Immature natural killer cell (primary cell): ENCODE results near the gene SENP6. TPM values are rescaled to one million over a fixed set of nuclear protein-coding genes. Genes with fewer than 3 reads are reported as not detected.
"Not testable (repeated sequence)": the region's sequence is repeated elsewhere in the genome, so short reads cannot be mapped to it uniquely, and the experiment has no call there.

Experiments
- DNase-seq, 3 donors: peaks; one replicate each; pipeline ENCODE4 v3.0.0; 2022; ENCODE audit warnings: mixed read lengths in 1 of 3
- H3K27ac Mint-ChIP-seq, 6 donors: one replicate each; pipeline ENCODE4 v1.8.0; 2020; ENCODE audit warnings: mixed read lengths in 6 of 6, mild to moderate bottlenecking in 5 of 6, inconsistent platforms in 4 of 6, moderate library complexity in 3 of 6
- H3K27me3 Mint-ChIP-seq, 3 donors: one replicate each; pipeline ENCODE4 v1.8.0; 2020 to 2021; ENCODE audit warnings: low read depth in 3 of 3, mild to moderate bottlenecking in 3 of 3, mixed read lengths in 3 of 3, moderate library complexity in 3 of 3, inconsistent platforms in 1 of 3
- H3K36me3 Mint-ChIP-seq, 3 donors: one replicate each; pipeline ENCODE4 v1.8.0; 2020; ENCODE audit warnings: mixed read lengths in 3 of 3, inconsistent platforms in 2 of 3, mild to moderate bottlenecking in 2 of 3
- H3K4me1 Mint-ChIP-seq, 2 donors: one replicate each; pipeline ENCODE4 v1.8.0; 2020; ENCODE audit warnings: inconsistent platforms in 2 of 2, mild to moderate bottlenecking in 2 of 2, mixed read lengths in 2 of 2, moderate library complexity in 1 of 2
- H3K4me3 Mint-ChIP-seq, 5 donors: one replicate each; pipeline ENCODE4 v1.8.0; 2020; ENCODE audit warnings: mild to moderate bottlenecking in 5 of 5, mixed read lengths in 5 of 5, inconsistent platforms in 3 of 5, moderate library complexity in 3 of 5
- H3K9me3 Mint-ChIP-seq, 6 donors: one replicate each; pipeline ENCODE4 v1.8.0; 2020; ENCODE audit warnings: mild to moderate bottlenecking in 6 of 6, mixed read lengths in 6 of 6, inconsistent platforms in 4 of 6, moderate library complexity in 3 of 6
- polyA plus RNA-seq, 3 donors: library from polyadenylated mRNA; unstranded; fragments of 300-500 nt; fragmentation: Illumina TruSeq; gene quantifications; one replicate each; pipeline ENCODE4 v1.2.3, GENCODE V29; 2021

Gene SENP6
- polyA plus RNA-seq, 3 donors from 2014 or later: 32.5 to 57.3 (median 33.0) TPM

DNA sequence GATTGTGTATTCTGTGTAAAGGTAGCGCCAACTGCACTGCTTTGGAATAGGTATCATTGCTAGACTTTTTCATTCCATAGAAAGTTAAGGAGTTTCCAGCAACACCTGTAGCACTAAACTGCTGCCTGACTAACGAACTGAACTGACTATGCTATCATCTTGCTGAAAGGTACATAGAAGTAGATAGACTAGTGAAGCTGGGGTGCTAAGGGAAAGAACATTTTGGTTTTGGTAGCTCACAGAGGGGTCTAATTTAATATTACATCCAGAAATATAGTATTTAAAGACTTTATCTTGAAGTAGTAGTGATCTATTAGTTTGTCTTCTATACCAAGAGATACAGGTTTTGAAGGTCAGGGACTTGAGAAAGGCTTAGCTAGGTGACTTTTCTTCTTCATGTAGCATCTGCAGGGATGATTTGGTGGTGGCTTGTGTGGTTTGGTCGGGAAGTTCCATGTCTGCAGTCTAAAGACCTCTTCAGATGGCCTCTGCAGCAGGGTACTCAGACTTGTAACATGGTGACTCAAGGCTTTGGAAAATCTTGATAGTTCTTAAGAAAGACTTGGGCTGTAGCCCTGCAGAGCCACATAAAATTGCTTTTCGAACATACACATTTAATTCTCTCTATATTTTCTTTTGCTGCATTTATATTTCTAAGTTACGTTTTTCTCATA, 10.2 kb downstream of the SENP6 start:
- Mint-ChIP-seq H3K27ac (peak overlapping the region; percentile 51 to 87 (median 83)), H3K27me3 (peaks cover 0 to 2% (median 0%) of the 10 kb centered on the region in 3 donors), H3K4me3 (peak overlapping the region; percentile 47 to 88 (median 79)), H3K4me1 (peaks cover 89 to 94% of the 10 kb centered on the region in 2 donors), H3K36me3 (no peaks in the 10 kb centered on the region), H3K9me3 (no peaks in the 10 kb centered on the region)
- DNase-seq: no peak

DNA sequence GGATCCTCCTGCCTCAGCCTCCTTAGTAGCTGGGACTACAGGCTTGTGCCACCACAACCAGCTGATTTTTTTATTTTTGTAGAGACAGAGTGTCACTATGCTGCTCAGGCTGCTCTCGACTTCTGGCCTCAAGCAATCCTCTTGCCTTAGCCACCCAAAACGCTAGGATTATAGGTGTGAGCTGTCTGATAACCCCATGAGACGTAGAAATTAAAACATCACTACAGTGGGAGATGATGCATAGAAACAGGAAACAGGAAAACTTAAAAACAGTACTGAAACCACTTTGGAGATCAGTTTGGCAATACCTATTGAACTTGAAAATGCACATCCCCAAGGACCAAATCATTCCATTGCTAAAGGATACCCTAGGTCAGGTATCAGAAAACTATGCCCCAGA, 10.8 kb downstream of the SENP6 start:
- Mint-ChIP-seq H3K9me3 (no peaks in the 10 kb centered on the region), H3K27ac (peak overlapping the region; percentile 51 to 87 (median 83)), H3K4me3 (peak overlapping the region; percentile 47 to 88 (median 79)), H3K36me3 (no peaks in the 10 kb centered on the region), H3K27me3 (peaks cover 0 to 2% (median 0%) of the 10 kb centered on the region in 3 donors), H3K4me1 (peaks cover 86 to 91% of the 10 kb centered on the region in 2 donors)
- no peak for DNase-seq

GRCh38 chr6:75613056-75613501, 11.4 kb downstream of the SENP6 start:
- Mint-ChIP-seq H3K27me3 (peaks cover 0 to 2% (median 0%) of the 10 kb centered on the region in 3 donors), H3K9me3 (no peaks in the 10 kb centered on the region), H3K4me1 (peaks cover 87 to 91% of the 10 kb centered on the region in 2 donors), H3K4me3 (peak overlapping the region; percentile 76 to 88 (median 79)), H3K36me3 (no peaks in the 10 kb centered on the region), H3K27ac (peak overlapping the region; percentile 81 to 89 (median 85))
- no peak for DNase-seq

- H3K36me3 Mint-ChIP-seq: no peaks in the 10 kb centered on the region
- no peak for DNase-seq
- H3K27ac Mint-ChIP-seq: peak overlapping the region in 2 of 6 donors; percentile 0 to 19
- no peaks in the 10 kb centered on the region for H3K27me3 Mint-ChIP-seq
- peaks cover 80 to 91% of the 10 kb centered on the region in 2 donors for H3K4me1 Mint-ChIP-seq
- no peaks in the 10 kb centered on the region for H3K9me3 Mint-ChIP-seq
- H3K4me3 Mint-ChIP-seq: no peak overlapping the region
Measured at GRCh38 chr6:75618437-75618836, 16.8 kb downstream of the SENP6 start.

GRCh38 chr6:75619230-75619899, 17.7 kb downstream of the SENP6 start:
- Mint-ChIP-seq H3K4me3 (peak overlapping the region in 3 of 5 donors; percentile 12 to 24 (median 15)), H3K36me3 (no peaks in the 10 kb centered on the region), H3K27me3 (no peaks in the 10 kb centered on the region), H3K4me1 (peaks cover 70 to 90% of the 10 kb centered on the region in 2 donors), H3K9me3 (no peaks in the 10 kb centered on the region), H3K27ac (peak overlapping the region in 3 of 6 donors; percentile 4 to 89 (median 17))
- DNase-seq: no peak

GRCh38 chr6:75620381-75621304, 19.0 kb downstream of the SENP6 start:
- peak overlapping the region; percentile 73 to 89 (median 79) for H3K27ac Mint-ChIP-seq
- peaks cover 58 to 78% of the 10 kb centered on the region in 2 donors for H3K4me1 Mint-ChIP-seq
- DNase-seq: no peak
- no peaks in the 10 kb centered on the region for H3K9me3 Mint-ChIP-seq
- H3K4me3 Mint-ChIP-seq: peak overlapping the region; percentile 49 to 78 (median 57)
- no peaks in the 10 kb centered on the region for H3K27me3 Mint-ChIP-seq
- peaks cover 0 to 4% (median 4%) of the 10 kb centered on the region in 3 donors for H3K36me3 Mint-ChIP-seq

DNA sequence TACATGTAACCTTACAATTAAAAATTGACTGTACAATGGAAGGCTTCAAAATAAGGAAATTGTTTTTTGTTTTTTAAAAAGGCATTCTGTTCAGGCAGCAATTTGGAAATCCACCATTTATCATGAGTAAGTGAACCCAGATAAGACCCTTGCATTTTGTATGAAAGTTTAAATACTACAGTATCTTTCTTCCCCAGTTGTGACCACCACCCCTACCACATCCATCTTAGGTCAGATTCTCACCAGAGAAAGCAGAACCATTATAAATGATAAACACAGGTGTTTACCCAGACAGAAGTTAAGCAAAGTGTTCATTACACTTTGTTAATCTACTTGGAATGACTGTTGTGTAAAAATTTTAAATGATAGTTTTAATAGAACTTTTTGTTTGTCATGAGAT, 20.2 kb downstream of the SENP6 start:
- Mint-ChIP-seq H3K27ac (peak overlapping the region in 5 of 6 donors; percentile 37 to 78 (median 54)), H3K27me3 (no peaks in the 10 kb centered on the region), H3K9me3 (no peaks in the 10 kb centered on the region), H3K4me3 (no peak overlapping the region), H3K36me3 (peaks cover 0 to 4% (median 4%) of the 10 kb centered on the region in 3 donors), H3K4me1 (peaks cover 53 to 77% of the 10 kb centered on the region in 2 donors)
- DNase-seq: no peak

GRCh38 chr6:75623491-75623890, 21.8 kb downstream of the SENP6 start:
- no peaks in the 10 kb centered on the region for H3K27me3 Mint-ChIP-seq
- no peak for DNase-seq
- H3K36me3 Mint-ChIP-seq: peaks cover 0 to 4% (median 4%) of the 10 kb centered on the region in 3 donors
- H3K4me1 Mint-ChIP-seq: peaks cover 42 to 64% of the 10 kb centered on the region in 2 donors
- peak overlapping the region in 4 of 6 donors; percentile 2 to 49 (median 44) for H3K27ac Mint-ChIP-seq
- no peak overlapping the region for H3K4me3 Mint-ChIP-seq
- no peaks in the 10 kb centered on the region for H3K9me3 Mint-ChIP-seq

DNA sequence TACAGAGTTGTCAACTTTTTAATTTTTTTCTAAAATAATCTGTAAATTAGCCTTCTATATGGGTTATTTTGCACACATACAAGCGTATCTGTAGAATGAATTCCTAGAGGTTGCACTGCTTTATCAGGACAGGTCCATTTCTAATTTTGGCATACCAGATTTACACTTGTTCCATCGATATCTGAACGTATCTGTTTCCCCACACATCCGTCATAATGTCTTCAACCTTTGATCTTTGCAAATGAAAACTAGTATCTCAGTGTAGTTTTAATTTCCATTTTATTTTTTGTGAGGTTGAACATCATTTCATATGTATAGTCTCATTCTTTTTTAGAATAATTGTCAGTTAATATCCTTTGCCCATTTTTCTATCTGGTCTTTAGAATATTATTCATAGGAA, 22.7 kb downstream of the SENP6 start:
- Mint-ChIP-seq H3K9me3 (no peaks in the 10 kb centered on the region), H3K27me3 (no peaks in the 10 kb centered on the region), H3K4me1 (peaks cover 34 to 56% of the 10 kb centered on the region in 2 donors), H3K4me3 (no peak overlapping the region), H3K27ac (no peak overlapping the region), H3K36me3 (peaks cover 0 to 4% (median 4%) of the 10 kb centered on the region in 3 donors)
- DNase-seq: no peak

DNA sequence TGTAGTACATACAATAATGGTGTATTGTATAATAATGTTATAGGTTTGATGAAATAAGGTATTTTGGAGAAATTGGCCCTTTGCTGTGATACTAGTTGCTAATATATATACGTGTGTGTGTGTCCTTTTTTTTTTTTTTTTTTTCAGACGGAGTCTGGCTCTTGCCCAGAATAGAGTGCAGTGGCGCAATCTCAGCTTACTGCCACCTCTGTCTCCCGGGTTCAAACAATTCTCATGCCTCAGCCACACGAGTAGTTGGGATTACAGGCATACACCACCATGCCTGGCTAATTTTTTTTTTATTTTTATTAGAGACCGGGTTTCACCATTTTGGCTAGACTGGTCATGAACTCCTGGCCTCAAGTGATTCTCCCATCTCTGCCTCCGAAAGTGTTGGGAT, 23.3 kb downstream of the SENP6 start:
- H3K4me3 Mint-ChIP-seq: no peak overlapping the region
- peaks cover 3 to 4% (median 4%) of the 10 kb centered on the region in 3 donors for H3K36me3 Mint-ChIP-seq
- DNase-seq: no peak
- no peaks in the 10 kb centered on the region for H3K27me3 Mint-ChIP-seq
- no peak overlapping the region for H3K27ac Mint-ChIP-seq
- H3K4me1 Mint-ChIP-seq: peaks cover 27 to 49% of the 10 kb centered on the region in 2 donors
- H3K9me3 Mint-ChIP-seq: no peaks in the 10 kb centered on the region

DNA sequence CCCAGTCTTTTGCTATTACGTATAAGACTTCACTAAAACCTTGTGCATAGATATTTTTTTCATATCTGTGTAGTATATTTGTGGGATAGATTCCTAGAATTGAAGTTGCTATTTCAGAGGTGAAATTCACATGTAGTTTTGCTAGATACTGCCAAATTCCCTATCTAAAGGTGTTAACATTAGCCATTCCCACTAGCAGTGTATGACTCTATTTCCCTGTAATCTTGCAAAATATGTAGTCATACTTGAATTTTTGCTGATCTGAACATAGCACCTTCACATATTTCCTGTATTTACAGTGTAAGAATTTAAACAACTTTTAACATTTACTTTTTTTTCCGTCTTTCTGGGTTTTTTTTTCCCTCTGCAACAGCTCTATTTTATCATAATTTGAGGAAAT, 24.9 kb downstream of the SENP6 start:
- Mint-ChIP-seq H3K27me3 (no peaks in the 10 kb centered on the region), H3K9me3 (no peaks in the 10 kb centered on the region), H3K36me3 (peaks cover 3 to 8% (median 6%) of the 10 kb centered on the region in 3 donors), H3K4me3 (no peak overlapping the region), H3K27ac (peak overlapping the region in 1 of 6 donors; percentile 17), H3K4me1 (peaks cover 13 to 42% of the 10 kb centered on the region in 2 donors)
- DNase-seq: no peak

DNA sequence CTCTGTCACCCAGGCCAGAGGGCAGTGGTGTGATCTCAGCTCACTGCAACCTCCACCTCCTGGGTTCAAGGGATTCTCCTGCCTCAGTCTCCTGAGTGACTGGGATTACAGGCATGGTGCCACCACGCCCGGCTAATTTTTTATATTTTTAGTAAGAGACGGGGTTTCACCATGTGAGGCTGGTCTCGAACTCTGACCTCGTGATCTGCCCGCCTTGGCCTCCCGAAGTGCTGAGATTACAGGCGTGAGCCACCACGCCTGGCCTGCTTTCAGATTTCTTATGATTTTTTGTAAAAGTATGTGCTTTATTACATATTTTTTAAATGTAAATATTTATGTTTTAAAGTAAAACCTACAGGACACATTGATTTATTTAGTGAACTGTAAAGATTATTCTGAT, 26.0 kb downstream of the SENP6 start:
- H3K27me3 Mint-ChIP-seq, H3K4me3 Mint-ChIP-seq, H3K9me3 Mint-ChIP-seq, DNase-seq, H3K27ac Mint-ChIP-seq, H3K36me3 Mint-ChIP-seq: not testable (repeated sequence)
- peaks cover 11 to 42% of the 10 kb centered on the region in 2 donors for H3K4me1 Mint-ChIP-seq

- Mint-ChIP-seq H3K36me3 (peaks cover 8 to 12% (median 9%) of the 10 kb centered on the region in 3 donors), H3K27me3 (no peaks in the 10 kb centered on the region), H3K4me1 (peaks cover 7 to 34% of the 10 kb centered on the region in 2 donors), H3K9me3 (no peaks in the 10 kb centered on the region), H3K4me3 (no peak overlapping the region), H3K27ac (peak overlapping the region in 1 of 6 donors; percentile 36)
- no peak for DNase-seq
Measured at GRCh38 chr6:75631859-75632635, 30.4 kb downstream of the SENP6 start.
